Neural cell (in vitro differentiated cells): ENCODE data around the gene PARG. TPM values are rescaled to one million over a fixed set of nuclear protein-coding genes. Genes with fewer than 3 reads are reported as not detected.

Source experiments
- H2AFZ ChIP-seq: fragments of 200-600, 300-800 bp; sonication (generic), shearing (Covaris generic); 2 replicates; pipeline ENCODE4 v1.6.0; 2014; ENCODE audit warnings: low read depth, mild to moderate bottlenecking, antibody characterized with exemption, low read length, moderate library complexity
- H3F3A ChIP-seq: fragments of 200-600 bp; shearing (Covaris generic); 2 replicates; pipeline ENCODE4 v1.6.1; 2016; ENCODE audit warnings: mild to moderate bottlenecking, moderate library complexity, mixed read lengths, antibody characterized with exemption, low read length; ENCODE audit not compliant: insufficient read depth, poor library complexity, severe bottlenecking
- H3K27ac ChIP-seq: fragments of 200-600, 300-800 bp; sonication (generic), shearing (Covaris generic); 2 replicates; pipeline ENCODE4 v1.5.1; 2014; ENCODE audit warnings: mild to moderate bottlenecking, low read length, moderate library complexity
- H3K27me3 ChIP-seq: fragments of 300-800, 200-600 bp; sonication (generic), shearing (Covaris generic); 2 replicates; pipeline ENCODE4 v1.6.0; 2014; ENCODE audit warnings: mild to moderate bottlenecking, low read depth, low read length, moderate library complexity; ENCODE audit not compliant: insufficient read depth
- H3K36me3 ChIP-seq: fragments of 300-800, 200-600 bp; sonication (generic), shearing (Covaris generic); 2 replicates; pipeline ENCODE4 v1.5.1; 2014; ENCODE audit warnings: mild to moderate bottlenecking, antibody characterized with exemption, low read length, moderate library complexity; ENCODE audit not compliant: insufficient read depth
- H3K4me2 ChIP-seq: fragments of 300-800, 200-600 bp; sonication (generic), shearing (Covaris generic); 2 replicates; pipeline ENCODE4 v1.6.0; 2014; ENCODE audit warnings: mild to moderate bottlenecking, low read length
- H3K4me3 ChIP-seq: fragments of 300-800, 200-600 bp; sonication (generic), shearing (Covaris generic); 2 replicates; pipeline ENCODE4 v1.5.1; 2014; ENCODE audit warnings: mild to moderate bottlenecking, low read length, moderate library complexity
- H3K79me2 ChIP-seq: fragments of 200-600 bp; shearing (Covaris generic); replicated peaks from 2 replicates; pipeline ENCODE4 v1.6.0; 2014; ENCODE audit warnings: mild to moderate bottlenecking, low read length, moderate library complexity; ENCODE audit not compliant: insufficient read depth
- H3K9ac ChIP-seq: fragments of 300-800, 200-600 bp; sonication (generic), shearing (Covaris generic); 2 replicates; pipeline ENCODE4 v1.6.1; 2016; ENCODE audit warnings: mild to moderate bottlenecking, low read length, mixed read lengths
- H3K9me2 ChIP-seq: fragments of 200-600 bp; shearing (Covaris generic); 2 replicates; pipeline ENCODE4 v1.6.1; 2016; ENCODE audit warnings: mild to moderate bottlenecking, low read length, mixed read lengths; ENCODE audit not compliant: insufficient read depth
- H3K9me3 ChIP-seq: fragments of 200-600, 300-800 bp; sonication (generic), shearing (Covaris generic); 2 replicates; pipeline ENCODE4 v1.6.1; 2016; ENCODE audit warnings: mild to moderate bottlenecking, mixed run types, low read length, moderate library complexity, mixed read lengths
- H4K20me1 ChIP-seq: fragments of 200-600 bp; shearing (Covaris generic); 2 replicates; pipeline ENCODE4 v1.6.1; 2016; ENCODE audit warnings: mild to moderate bottlenecking, mixed run types; ENCODE audit not compliant: insufficient read depth
- EP300 ChIP-seq: fragments of 450-650 bp; conservative IDR thresholded peaks from 2 replicates; pipeline ENCODE4 v1.6.1; 2014; ENCODE audit warnings: antibody characterized with exemption, mild to moderate bottlenecking, moderate library complexity; ENCODE audit not compliant: poor library complexity, severe bottlenecking
- EZH2 ChIP-seq: fragments of 200-600, 300-800 bp; shearing (Covaris generic), sonication (generic); IDR thresholded peaks from 2 replicates; pipeline ENCODE4 v1.6.1; 2014; ENCODE audit warnings: antibody characterized with exemption, low read length, borderline replicate concordance, mild to moderate bottlenecking; ENCODE audit not compliant: insufficient read depth, poor library complexity, severe bottlenecking
- MXI1 ChIP-seq: fragments of 450-650 bp; conservative IDR thresholded peaks from 2 replicates; pipeline ENCODE4 v1.6.1; 2014; ENCODE audit warnings: antibody characterized with exemption, mild to moderate bottlenecking; ENCODE audit not compliant: poor library complexity, severe bottlenecking
- POLR2AphosphoS5 ChIP-seq: IDR thresholded peaks from 2 replicates; pipeline ENCODE4 v1.6.1; 2012
- RAD21 ChIP-seq: fragments of 450-650 bp; conservative IDR thresholded peaks from 2 replicates; pipeline ENCODE4 v1.6.1; 2014; ENCODE audit warnings: antibody characterized with exemption, mild to moderate bottlenecking, moderate library complexity
- SMC3 ChIP-seq: fragments of 450-650 bp; conservative IDR thresholded peaks from 2 replicates; pipeline ENCODE4 v1.6.1; 2014; ENCODE audit warnings: antibody characterized with exemption, mild to moderate bottlenecking, moderate library complexity; ENCODE audit not compliant: poor library complexity
- TAF1 ChIP-seq: IDR thresholded peaks from 2 replicates; pipeline ENCODE4 v1.6.1; 2012; ENCODE audit warnings: low read depth
- polyA plus RNA-seq: library from polyadenylated mRNA; depleted of rRNA; stranded (reverse); fragments of >200 nt; gene quantifications from 2 replicates; pipeline ENCODE4 v1.2.3, GENCODE V29; 2014
- TF ChIP-seq, protein P1 (sequence below): fragments of 450-650 bp; IDR thresholded peaks from 2 replicates; pipeline ENCODE4 v1.5.1; 2014; ENCODE audit warnings: antibody characterized with exemption, mild to moderate bottlenecking, moderate library complexity; ENCODE audit not compliant: poor library complexity, severe bottlenecking
- TF ChIP-seq, protein P2 (sequence below): IDR thresholded peaks from 2 replicates; pipeline ENCODE4 v1.6.1; 2012; ENCODE audit warnings: borderline replicate concordance

The PARG gene
- polyA plus RNA-seq, 1 donor from 2014 or later: 36.0 TPM

DNA sequence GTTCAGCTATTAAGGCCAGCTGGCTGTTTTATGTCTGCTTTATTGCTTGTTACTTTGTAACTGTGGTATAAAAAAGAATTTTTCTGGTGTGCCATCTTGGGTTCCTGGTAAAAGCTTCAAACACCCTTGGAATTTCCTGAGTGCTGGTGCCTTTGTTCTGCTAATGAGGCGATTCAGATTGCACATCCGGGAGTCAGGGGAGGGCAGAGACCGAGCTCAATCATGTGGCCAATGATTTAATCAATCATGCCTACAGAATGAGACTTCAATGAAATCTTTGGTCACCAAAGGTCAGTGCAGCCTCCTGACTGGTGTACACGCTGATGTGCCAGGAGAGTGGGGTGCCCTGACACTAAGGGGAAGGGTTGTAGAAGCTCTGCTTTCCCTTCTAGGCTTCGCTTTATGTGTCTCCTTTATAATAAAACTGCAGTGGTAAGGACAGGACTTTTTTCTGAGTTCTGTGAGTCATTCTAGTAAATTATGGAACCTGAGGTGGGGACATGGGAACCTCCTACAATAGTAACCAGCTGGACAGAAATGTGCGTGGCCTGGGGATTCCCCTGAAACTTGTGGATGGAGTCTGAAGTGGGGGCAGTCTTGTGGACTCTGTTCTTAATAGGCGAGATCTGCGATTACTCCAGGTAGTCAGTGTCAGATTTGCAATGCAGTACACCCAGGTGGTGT, 110.3 kb downstream of the PARG start:
- H2AFZ ChIP-seq: no peak overlapping the region
- no peaks in the 10 kb centered on the region for H3K79me2 ChIP-seq
- H3F3A ChIP-seq: no peaks in the 10 kb centered on the region
- no peaks in the 10 kb centered on the region for H3K9me3 ChIP-seq
- H3K4me2 ChIP-seq: no peak overlapping the region
- no peak for TF ChIP-seq SMC3
- TF ChIP-seq TAF1: no peak
- TF ChIP-seq, protein P1, sequence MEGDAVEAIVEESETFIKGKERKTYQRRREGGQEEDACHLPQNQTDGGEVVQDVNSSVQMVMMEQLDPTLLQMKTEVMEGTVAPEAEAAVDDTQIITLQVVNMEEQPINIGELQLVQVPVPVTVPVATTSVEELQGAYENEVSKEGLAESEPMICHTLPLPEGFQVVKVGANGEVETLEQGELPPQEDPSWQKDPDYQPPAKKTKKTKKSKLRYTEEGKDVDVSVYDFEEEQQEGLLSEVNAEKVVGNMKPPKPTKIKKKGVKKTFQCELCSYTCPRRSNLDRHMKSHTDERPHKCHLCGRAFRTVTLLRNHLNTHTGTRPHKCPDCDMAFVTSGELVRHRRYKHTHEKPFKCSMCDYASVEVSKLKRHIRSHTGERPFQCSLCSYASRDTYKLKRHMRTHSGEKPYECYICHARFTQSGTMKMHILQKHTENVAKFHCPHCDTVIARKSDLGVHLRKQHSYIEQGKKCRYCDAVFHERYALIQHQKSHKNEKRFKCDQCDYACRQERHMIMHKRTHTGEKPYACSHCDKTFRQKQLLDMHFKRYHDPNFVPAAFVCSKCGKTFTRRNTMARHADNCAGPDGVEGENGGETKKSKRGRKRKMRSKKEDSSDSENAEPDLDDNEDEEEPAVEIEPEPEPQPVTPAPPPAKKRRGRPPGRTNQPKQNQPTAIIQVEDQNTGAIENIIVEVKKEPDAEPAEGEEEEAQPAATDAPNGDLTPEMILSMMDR: no peak
- no peak for TF ChIP-seq MXI1
- TF ChIP-seq EZH2: no peak
- no peak for TF ChIP-seq POLR2AphosphoS5
- TF ChIP-seq RAD21: no peak
- no peak for TF ChIP-seq EP300
- TF ChIP-seq, protein P2, sequence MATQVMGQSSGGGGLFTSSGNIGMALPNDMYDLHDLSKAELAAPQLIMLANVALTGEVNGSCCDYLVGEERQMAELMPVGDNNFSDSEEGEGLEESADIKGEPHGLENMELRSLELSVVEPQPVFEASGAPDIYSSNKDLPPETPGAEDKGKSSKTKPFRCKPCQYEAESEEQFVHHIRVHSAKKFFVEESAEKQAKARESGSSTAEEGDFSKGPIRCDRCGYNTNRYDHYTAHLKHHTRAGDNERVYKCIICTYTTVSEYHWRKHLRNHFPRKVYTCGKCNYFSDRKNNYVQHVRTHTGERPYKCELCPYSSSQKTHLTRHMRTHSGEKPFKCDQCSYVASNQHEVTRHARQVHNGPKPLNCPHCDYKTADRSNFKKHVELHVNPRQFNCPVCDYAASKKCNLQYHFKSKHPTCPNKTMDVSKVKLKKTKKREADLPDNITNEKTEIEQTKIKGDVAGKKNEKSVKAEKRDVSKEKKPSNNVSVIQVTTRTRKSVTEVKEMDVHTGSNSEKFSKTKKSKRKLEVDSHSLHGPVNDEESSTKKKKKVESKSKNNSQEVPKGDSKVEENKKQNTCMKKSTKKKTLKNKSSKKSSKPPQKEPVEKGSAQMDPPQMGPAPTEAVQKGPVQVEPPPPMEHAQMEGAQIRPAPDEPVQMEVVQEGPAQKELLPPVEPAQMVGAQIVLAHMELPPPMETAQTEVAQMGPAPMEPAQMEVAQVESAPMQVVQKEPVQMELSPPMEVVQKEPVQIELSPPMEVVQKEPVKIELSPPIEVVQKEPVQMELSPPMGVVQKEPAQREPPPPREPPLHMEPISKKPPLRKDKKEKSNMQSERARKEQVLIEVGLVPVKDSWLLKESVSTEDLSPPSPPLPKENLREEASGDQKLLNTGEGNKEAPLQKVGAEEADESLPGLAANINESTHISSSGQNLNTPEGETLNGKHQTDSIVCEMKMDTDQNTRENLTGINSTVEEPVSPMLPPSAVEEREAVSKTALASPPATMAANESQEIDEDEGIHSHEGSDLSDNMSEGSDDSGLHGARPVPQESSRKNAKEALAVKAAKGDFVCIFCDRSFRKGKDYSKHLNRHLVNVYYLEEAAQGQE: no peak
- no peak overlapping the region for H3K9ac ChIP-seq
- no peaks in the 10 kb centered on the region for H3K27me3 ChIP-seq
- no peaks in the 10 kb centered on the region for H4K20me1 ChIP-seq
- no peak overlapping the region for H3K27ac ChIP-seq
- no peaks in the 10 kb centered on the region for H3K36me3 ChIP-seq
- no peaks in the 10 kb centered on the region for H3K9me2 ChIP-seq
- no peak overlapping the region for H3K4me3 ChIP-seq

DNA sequence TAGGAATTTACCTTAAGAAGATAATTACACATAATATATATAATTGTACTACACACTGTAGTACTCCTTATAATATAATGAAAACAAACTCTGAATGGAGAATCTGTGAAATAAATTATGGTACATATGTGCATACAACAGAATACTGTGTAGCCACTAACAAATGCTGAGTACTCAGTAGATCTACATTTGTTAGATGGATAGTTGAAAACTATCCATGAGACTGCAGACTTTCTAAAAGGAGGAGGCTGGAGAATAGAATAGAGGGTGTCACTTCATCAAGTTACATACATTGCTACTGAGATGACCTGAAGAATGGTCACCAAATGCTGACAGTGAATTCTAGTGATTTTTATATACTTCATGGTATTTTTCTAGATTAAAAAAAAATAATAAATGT, 111.0 kb downstream of the PARG start:
- H3K9me2 ChIP-seq: no peaks in the 10 kb centered on the region
- H3K27ac ChIP-seq: no peak overlapping the region
- no peaks in the 10 kb centered on the region for H3F3A ChIP-seq
- H3K4me2 ChIP-seq: no peak overlapping the region
- no peaks in the 10 kb centered on the region for H3K36me3 ChIP-seq
- H3K27me3 ChIP-seq: no peaks in the 10 kb centered on the region
- H4K20me1 ChIP-seq: no peaks in the 10 kb centered on the region
- H3K4me3 ChIP-seq: no peak overlapping the region
- no peak overlapping the region for H2AFZ ChIP-seq
- H3K9ac ChIP-seq: no peak overlapping the region
- no peaks in the 10 kb centered on the region for H3K9me3 ChIP-seq
- TF ChIP-seq POLR2AphosphoS5 (no peak), EZH2 (no peak), EP300 (no peak), RAD21 (no peak), SMC3 (no peak), TAF1 (no peak), MXI1 (no peak)
- TF ChIP-seq, protein P1: no peak
- H3K79me2 ChIP-seq: no peaks in the 10 kb centered on the region
